ENCODE data around the gene MVB12B. TPM values are rescaled to one million over a fixed set of nuclear protein-coding genes. Genes with fewer than 3 reads are reported as not detected.

The MVB12B gene
- total and polyA plus RNA-seq, 7 experiments from 2014 or later: 1.6 to 9.7 (median 3.8) TPM

DNA sequence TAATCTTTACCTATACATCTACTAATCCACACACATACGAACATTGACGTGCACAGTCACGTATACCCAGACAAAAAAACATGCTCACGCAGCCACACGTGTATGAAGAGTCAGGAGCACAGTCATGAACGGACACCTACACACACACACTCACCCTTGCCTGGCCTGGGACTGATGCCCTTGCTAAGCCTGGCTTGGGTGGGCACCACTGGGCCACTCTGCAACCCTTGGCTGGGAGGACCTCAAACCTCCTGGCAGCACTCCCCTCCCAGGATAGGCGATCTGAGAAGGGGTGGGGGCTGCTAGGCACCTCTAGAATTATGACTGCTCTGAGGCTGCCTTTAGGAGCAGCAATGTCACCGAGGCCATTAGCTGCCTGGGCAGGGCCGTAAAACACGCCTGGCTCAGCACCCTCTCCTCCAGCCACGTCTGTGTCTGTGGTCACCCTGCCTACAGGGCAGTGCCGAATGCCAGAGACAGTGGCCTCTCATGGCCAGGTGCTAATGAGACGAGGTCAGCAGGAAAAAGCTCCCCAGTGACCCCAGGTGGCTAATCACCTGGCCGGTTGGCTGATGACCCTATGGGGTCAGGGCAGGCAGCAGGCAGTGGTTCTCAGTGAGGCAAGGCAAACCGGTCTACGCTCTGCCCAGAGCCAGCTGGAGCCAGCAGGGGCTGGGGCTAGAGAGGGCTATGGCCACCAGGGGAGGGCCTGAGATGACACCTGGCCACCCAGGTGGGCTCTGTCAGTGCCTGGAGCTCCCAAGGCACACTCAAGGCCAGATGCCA is 33.7 kb upstream of the MVB12B start:
- no peaks in the 10 kb centered on the region for H3K4me1 ChIP-seq (ENCODE audit: control insufficient read depth in 2 of 2, insufficient read depth in 2 of 2, low read length in 2 of 2)
- no peak for DNase-seq
- CTCF ChIA-PET: interaction anchor here (1.0 kb wide), 1 partner anchor 199 kb away, joined by 3 read pairs; no protein-coding TSS in a partner anchor

DNA sequence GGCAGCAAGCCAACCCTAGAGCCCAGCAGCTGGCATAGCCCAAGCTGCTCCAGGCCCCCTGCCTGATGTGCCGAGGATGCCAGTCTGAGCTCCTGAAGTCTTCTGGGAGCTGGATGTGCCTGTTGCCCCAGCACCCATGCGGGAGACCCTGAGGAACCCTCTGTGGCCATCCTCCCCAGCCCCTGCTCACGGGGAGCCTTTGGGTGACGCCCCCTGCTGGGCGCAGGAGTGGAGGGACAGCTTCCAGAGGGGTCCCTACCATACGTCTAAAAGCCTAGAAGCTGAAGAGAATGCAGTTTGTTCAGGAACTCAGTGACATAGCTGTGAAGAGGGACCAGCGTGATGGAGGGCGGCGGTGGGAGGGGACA is 33.1 kb upstream of the MVB12B start:
- H3K36me3 Mint-ChIP-seq: no peaks in the 10 kb centered on the region
- Histone ChIP-seq H3K4me1 (ENCODE audit: control insufficient read depth in 2 of 2, insufficient read depth in 2 of 2, low read length in 2 of 2) (no peaks in the 10 kb centered on the region), H3K4me3 (ENCODE audit: low read length) (no peak overlapping the region), H3K27ac (ENCODE audit: low read depth, low read length) (no peak overlapping the region), H3K9me3 (ENCODE audit: control insufficient read depth in 2 of 3, low read length in 3 of 3) (no peaks in the 10 kb centered on the region), H3K27me3 (ENCODE audit: control insufficient read depth in 2 of 2, insufficient read depth in 2 of 2, low read length in 2 of 2) (no peaks in the 10 kb centered on the region), H3K36me3 (ENCODE audit: control insufficient read depth in 2 of 3, insufficient read depth in 3 of 3, low read length in 3 of 3) (no peaks in the 10 kb centered on the region)
- ChIA-PET CTCF (interaction anchor here (1.0 kb wide), 1 partner anchor 198 kb away, joined by 3 read pairs; no protein-coding TSS in a partner anchor), POLR2A (no interaction called here)
- no peaks in the 10 kb centered on the region for H3K4me1 Mint-ChIP-seq
- DNase-seq: no peak
- intact Hi-C loops (cut with micrococcal nuclease): no loop called here
- H3K27ac Mint-ChIP-seq: peak overlapping the region in 1 of 9 donors; percentile 43
- ATAC-seq: no peak
- H3K4me3 Mint-ChIP-seq: no peak overlapping the region
- peaks cover 0 to 18% (median 2%) of the 10 kb centered on the region in 5 donors for H3K27me3 Mint-ChIP-seq
- no peaks in the 10 kb centered on the region for H3K9me3 Mint-ChIP-seq

More for the DNA sequence above, 33.7 kb upstream of the MVB12B start:
- intact Hi-C loops (cut with micrococcal nuclease): no loop called here
- H3K27ac Mint-ChIP-seq: no peak overlapping the region
- no peak overlapping the region for H3K4me3 ChIP-seq (ENCODE audit: low read length)
- POLR2A ChIA-PET: no interaction called here
- no peaks in the 10 kb centered on the region for H3K9me3 ChIP-seq (ENCODE audit: control insufficient read depth in 2 of 3, low read length in 3 of 3)
- H3K27me3 ChIP-seq (ENCODE audit: control insufficient read depth in 2 of 2, insufficient read depth in 2 of 2, low read length in 2 of 2): no peaks in the 10 kb centered on the region
- no peak overlapping the region for H3K4me3 Mint-ChIP-seq
- peaks cover 0 to 18% (median 2%) of the 10 kb centered on the region in 5 donors for H3K27me3 Mint-ChIP-seq
- H3K36me3 Mint-ChIP-seq: no peaks in the 10 kb centered on the region
- H3K36me3 ChIP-seq (ENCODE audit: control insufficient read depth in 2 of 3, insufficient read depth in 3 of 3, low read length in 3 of 3): no peaks in the 10 kb centered on the region
- no peak for ATAC-seq
- H3K27ac ChIP-seq (ENCODE audit: low read depth, low read length): no peak overlapping the region
- no peaks in the 10 kb centered on the region for H3K4me1 Mint-ChIP-seq
- H3K9me3 Mint-ChIP-seq: no peaks in the 10 kb centered on the region

- POLR2A ChIA-PET: no interaction called here
- H3K4me3 Mint-ChIP-seq: no peak overlapping the region
- H3K36me3 Mint-ChIP-seq: no peaks in the 10 kb centered on the region
- H3K36me3 ChIP-seq (ENCODE audit: control insufficient read depth in 2 of 3, insufficient read depth in 3 of 3, low read length in 3 of 3): no peaks in the 10 kb centered on the region
- no peaks in the 10 kb centered on the region for H3K9me3 ChIP-seq (ENCODE audit: control insufficient read depth in 2 of 3, low read length in 3 of 3)
- ATAC-seq (no peak), DNase-seq (peak in 1 of 9 donors; percentile 20)
- no peak overlapping the region for H3K27ac Mint-ChIP-seq
- H3K9me3 Mint-ChIP-seq: no peaks in the 10 kb centered on the region
- H3K27me3 ChIP-seq (ENCODE audit: control insufficient read depth in 2 of 2, insufficient read depth in 2 of 2, low read length in 2 of 2): no peaks in the 10 kb centered on the region
- intact Hi-C loops (cut with micrococcal nuclease): no loop called here
- peaks cover 0 to 18% (median 2%) of the 10 kb centered on the region in 5 donors for H3K27me3 Mint-ChIP-seq
- no peak overlapping the region for H3K27ac ChIP-seq (ENCODE audit: low read depth, low read length)
- CTCF ChIA-PET: no interaction called here
- no peaks in the 10 kb centered on the region for H3K4me1 ChIP-seq (ENCODE audit: control insufficient read depth in 2 of 2, insufficient read depth in 2 of 2, low read length in 2 of 2)
- H3K4me3 ChIP-seq (ENCODE audit: low read length): no peak overlapping the region
- no peaks in the 10 kb centered on the region for H3K4me1 Mint-ChIP-seq
Observed at GRCh38 chr9:126294331-126295081, 32.1 kb upstream of the MVB12B start.

GRCh38 chr9:126295082-126295477 is 31.5 kb upstream of the MVB12B start:
- intact Hi-C loops (cut with micrococcal nuclease): no loop called here
- H3K27ac Mint-ChIP-seq: no peak overlapping the region
- POLR2A ChIA-PET: no interaction called here
- Histone ChIP-seq H3K9me3 (ENCODE audit: control insufficient read depth in 2 of 3, low read length in 3 of 3) (no peaks in the 10 kb centered on the region), H3K4me3 (ENCODE audit: low read length) (no peak overlapping the region), H3K27ac (ENCODE audit: low read depth, low read length) (no peak overlapping the region), H3K4me1 (ENCODE audit: control insufficient read depth in 2 of 2, insufficient read depth in 2 of 2, low read length in 2 of 2) (no peaks in the 10 kb centered on the region), H3K27me3 (ENCODE audit: control insufficient read depth in 2 of 2, insufficient read depth in 2 of 2, low read length in 2 of 2) (no peaks in the 10 kb centered on the region), H3K36me3 (ENCODE audit: control insufficient read depth in 2 of 3, insufficient read depth in 3 of 3, low read length in 3 of 3) (no peaks in the 10 kb centered on the region)
- peaks cover 0 to 18% (median 2%) of the 10 kb centered on the region in 5 donors for H3K27me3 Mint-ChIP-seq
- no peak for ATAC-seq
- CTCF ChIA-PET: no interaction called here
- no peak for DNase-seq
- H3K9me3 Mint-ChIP-seq: no peaks in the 10 kb centered on the region
- no peaks in the 10 kb centered on the region for H3K4me1 Mint-ChIP-seq
- H3K36me3 Mint-ChIP-seq: no peaks in the 10 kb centered on the region
- H3K4me3 Mint-ChIP-seq: no peak overlapping the region

DNA sequence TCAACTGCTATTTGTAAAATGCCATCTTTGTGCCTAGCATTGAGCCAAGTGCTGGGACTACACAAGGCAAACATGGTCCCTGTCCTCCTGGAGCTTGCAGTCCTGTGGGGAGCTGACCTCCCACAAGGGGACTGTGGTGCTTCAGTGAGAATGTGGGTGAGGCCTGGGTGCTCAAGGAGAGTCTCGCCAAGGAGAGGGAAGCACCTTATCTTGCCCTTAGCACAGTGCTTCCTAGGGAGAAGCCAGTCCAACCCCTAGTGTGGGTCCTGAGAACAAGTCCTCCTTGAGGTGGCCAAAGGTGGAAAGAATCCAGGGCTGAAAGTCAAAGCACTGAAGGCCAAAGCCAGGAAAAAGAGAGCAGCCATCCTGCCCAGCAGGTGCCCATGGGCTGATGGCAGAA is 31.1 kb upstream of the MVB12B start:
- CTCF ChIA-PET: no interaction called here
- no peaks in the 10 kb centered on the region for H3K36me3 Mint-ChIP-seq
- intact Hi-C loops (cut with micrococcal nuclease): no loop called here
- Histone ChIP-seq H3K27me3 (ENCODE audit: control insufficient read depth in 2 of 2, insufficient read depth in 2 of 2, low read length in 2 of 2) (no peaks in the 10 kb centered on the region), H3K9me3 (ENCODE audit: control insufficient read depth in 2 of 3, low read length in 3 of 3) (no peaks in the 10 kb centered on the region), H3K4me1 (ENCODE audit: control insufficient read depth in 2 of 2, insufficient read depth in 2 of 2, low read length in 2 of 2) (no peaks in the 10 kb centered on the region), H3K27ac (ENCODE audit: low read depth, low read length) (no peak overlapping the region), H3K4me3 (ENCODE audit: low read length) (no peak overlapping the region), H3K36me3 (ENCODE audit: control insufficient read depth in 2 of 3, insufficient read depth in 3 of 3, low read length in 3 of 3) (no peaks in the 10 kb centered on the region)
- ATAC-seq (no peak), DNase-seq (peak in 1 of 9 donors; percentile 11)
- no peak overlapping the region for H3K27ac Mint-ChIP-seq
- no peaks in the 10 kb centered on the region for H3K9me3 Mint-ChIP-seq
- POLR2A ChIA-PET: no interaction called here
- peaks cover 0 to 18% (median 2%) of the 10 kb centered on the region in 5 donors for H3K27me3 Mint-ChIP-seq
- no peaks in the 10 kb centered on the region for H3K4me1 Mint-ChIP-seq
- H3K4me3 Mint-ChIP-seq: no peak overlapping the region

DNA sequence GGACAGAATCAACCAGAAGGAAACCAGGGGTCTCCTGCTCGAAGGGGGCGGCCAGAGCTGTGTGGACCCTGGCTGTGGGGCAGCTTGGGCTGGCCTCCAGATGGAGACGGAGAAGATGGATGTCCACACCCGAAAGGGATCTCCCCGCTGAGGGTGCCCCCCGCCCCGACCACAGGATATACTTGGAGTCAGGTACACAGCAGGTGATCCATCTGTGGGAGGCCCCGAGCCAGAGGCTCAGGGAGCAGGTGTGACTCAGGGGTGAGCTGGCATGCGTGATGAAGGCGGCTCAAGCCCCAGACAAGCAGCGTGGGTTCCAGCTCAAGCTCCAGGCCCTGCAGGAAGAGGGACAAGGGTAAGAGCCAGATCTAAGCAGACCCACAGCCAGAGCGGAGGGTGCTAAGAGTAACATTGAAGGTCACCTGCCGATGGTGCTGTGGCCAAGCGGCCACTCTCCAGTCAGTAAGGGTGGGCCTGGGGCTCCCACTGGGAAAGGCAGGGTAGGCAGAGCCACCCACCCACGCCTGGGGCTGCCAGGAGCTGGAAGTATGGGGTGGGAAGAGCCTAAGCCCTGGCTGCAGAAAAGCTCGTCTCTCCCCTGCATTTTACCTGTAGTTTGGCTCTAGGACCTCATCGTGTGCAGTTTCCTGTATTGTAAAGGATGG is 30.6 kb upstream of the MVB12B start:
- POLR2A ChIA-PET: no interaction called here

More for the DNA sequence above, 30.6 kb upstream of the MVB12B start:
- no peak overlapping the region for H3K4me3 Mint-ChIP-seq
- DNase-seq (no peak), ATAC-seq (no peak)
- H3K4me1 ChIP-seq (ENCODE audit: control insufficient read depth in 2 of 2, insufficient read depth in 2 of 2, low read length in 2 of 2): no peaks in the 10 kb centered on the region
- no peak overlapping the region for H3K27ac ChIP-seq (ENCODE audit: low read depth, low read length)
- CTCF ChIA-PET: interaction anchor here (0.7 to 1.1 kb wide), 2 partner anchors 52 to 888 kb away, joined by 3 read pairs; no protein-coding TSS in a partner anchor
- intact Hi-C loops (cut with micrococcal nuclease): no loop called here
- H3K9me3 Mint-ChIP-seq: no peaks in the 10 kb centered on the region
- H3K9me3 ChIP-seq (ENCODE audit: control insufficient read depth in 2 of 3, low read length in 3 of 3): no peaks in the 10 kb centered on the region
- no peaks in the 10 kb centered on the region for H3K4me1 Mint-ChIP-seq
- H3K27ac Mint-ChIP-seq: no peak overlapping the region
- H3K4me3 ChIP-seq (ENCODE audit: low read length): no peak overlapping the region
- H3K27me3 Mint-ChIP-seq: peaks cover 0 to 18% (median 2%) of the 10 kb centered on the region in 5 donors
- no peaks in the 10 kb centered on the region for H3K36me3 Mint-ChIP-seq
- H3K36me3 ChIP-seq (ENCODE audit: control insufficient read depth in 2 of 3, insufficient read depth in 3 of 3, low read length in 3 of 3): no peaks in the 10 kb centered on the region
- no peaks in the 10 kb centered on the region for H3K27me3 ChIP-seq (ENCODE audit: control insufficient read depth in 2 of 2, insufficient read depth in 2 of 2, low read length in 2 of 2)

All from naive thymus-derived CD4-positive, alpha-beta T cell (primary cell).